Renal cortical epithelial cell (primary cell): Measurements from ENCODE around the gene MTHFR. TPM values are rescaled to one million over a fixed set of nuclear protein-coding genes. Genes with fewer than 3 reads are reported as not detected.

ENCODE experiments used
- DNase-seq: peaks from one replicate; pipeline ENCODE4 v3.0.0-alpha.2; 2011; ENCODE audit warnings: low read depth
- total RNA-seq: library from RNA; depleted of rRNA; stranded (reverse); fragments of >200 nt; gene quantifications from 2 replicates; pipeline ENCODE4 v1.2.3, GENCODE V29; 2014

The MTHFR gene
- total RNA-seq, 1 donor from 2014 or later = 19.8 TPM

DNA sequence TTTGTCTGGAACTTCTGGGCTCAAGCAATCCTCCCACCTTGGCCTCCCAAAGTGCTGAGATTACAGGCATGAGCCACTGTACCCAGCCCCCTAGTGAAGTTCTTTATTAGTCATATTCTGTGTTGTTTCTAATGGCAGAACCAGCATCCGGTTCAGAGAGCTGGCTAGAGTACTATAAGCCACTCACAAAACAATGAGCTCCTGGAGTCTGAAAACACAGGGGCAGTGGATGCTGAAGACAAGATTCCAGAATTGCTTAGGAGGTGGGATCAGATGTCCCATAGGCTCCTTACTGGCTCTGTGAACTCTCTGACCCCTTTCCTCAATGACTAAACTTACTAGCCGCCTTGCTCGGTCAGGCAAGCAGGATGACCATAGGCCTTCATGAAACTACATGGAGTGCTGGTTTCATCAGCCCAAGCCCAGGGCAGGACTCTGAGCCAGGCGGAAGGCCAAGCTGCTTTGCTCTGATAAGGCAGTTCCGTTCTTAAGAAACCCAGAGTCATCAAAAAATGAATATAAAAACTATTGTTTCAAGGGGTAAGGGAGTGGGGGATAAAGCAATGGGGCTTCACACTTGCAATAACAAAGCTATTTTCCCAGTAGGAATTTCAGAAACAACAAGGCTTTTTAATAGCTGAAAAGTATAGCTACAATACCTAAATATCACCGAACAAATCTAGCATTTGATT, 8.1 kb downstream of the MTHFR start:
- DNase-seq = peak; percentile 93

DNA sequence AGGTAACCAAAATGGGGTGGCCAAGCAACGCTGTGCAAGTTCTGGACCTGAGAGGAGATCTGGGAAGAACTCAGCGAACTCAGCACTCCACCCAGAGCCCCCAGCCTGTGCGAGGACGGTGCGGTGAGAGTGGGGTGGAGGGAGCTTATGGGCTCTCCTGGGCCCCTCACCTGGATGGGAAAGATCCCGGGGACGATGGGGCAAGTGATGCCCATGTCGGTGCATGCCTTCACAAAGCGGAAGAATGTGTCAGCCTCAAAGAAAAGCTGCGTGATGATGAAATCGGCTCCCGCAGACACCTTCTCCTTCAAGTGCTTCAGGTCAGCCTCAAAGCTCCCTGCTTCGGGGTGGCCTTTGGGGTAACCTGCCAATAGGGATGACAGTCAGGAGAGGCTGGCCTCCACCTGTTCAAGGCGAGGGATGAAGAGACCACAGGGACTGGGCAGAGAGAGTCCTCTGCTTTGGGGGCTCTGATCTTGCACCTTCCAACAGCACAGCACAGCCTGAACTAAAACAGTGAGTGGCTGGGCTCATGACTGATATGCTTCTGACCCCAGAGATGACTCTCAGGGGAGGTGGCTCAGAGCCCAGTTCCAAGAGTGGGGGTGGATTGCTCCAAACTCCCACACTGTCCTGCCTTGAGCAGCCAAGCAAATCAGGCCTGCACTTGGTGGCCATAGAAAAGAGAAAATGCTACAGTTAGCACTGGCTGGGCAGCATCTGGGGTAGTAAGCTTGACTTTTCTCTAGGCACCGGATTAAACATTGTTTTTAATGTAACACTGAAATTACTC, 9.5 kb downstream of the MTHFR start:
- DNase-seq = peak; percentile 90

DNA sequence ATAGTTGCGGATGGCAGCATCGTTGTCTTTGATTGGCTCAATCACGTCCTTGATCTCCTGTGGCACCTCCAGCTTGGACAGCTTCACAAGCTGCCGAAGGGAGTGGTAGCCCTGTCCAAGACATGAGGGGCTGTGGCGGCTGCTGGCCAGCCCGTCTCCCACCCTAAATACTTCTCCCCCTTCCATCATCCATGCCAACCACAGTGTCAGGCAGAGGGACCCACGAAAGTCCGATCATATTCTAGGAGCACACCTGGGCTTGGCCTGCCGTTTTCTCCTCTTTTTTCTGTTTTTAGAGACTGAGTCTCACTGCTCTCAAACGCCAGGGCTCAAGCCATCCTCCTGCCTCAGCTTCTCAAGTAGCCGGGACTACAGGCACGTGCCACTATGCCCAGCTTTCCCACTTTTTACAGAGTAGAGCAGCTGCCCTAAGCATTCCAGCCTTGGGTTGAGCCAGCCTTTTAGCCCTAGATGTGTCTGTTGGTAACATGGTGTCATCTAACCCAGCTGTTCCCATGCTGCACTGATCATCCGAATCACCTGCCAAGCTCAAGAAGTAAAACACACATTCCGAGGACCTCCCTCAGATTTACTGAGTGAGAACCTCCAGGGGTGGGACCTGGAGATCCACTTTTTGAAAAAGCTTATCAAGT, 10.4 kb downstream of the MTHFR start:
- DNase-seq = no peak

DNA sequence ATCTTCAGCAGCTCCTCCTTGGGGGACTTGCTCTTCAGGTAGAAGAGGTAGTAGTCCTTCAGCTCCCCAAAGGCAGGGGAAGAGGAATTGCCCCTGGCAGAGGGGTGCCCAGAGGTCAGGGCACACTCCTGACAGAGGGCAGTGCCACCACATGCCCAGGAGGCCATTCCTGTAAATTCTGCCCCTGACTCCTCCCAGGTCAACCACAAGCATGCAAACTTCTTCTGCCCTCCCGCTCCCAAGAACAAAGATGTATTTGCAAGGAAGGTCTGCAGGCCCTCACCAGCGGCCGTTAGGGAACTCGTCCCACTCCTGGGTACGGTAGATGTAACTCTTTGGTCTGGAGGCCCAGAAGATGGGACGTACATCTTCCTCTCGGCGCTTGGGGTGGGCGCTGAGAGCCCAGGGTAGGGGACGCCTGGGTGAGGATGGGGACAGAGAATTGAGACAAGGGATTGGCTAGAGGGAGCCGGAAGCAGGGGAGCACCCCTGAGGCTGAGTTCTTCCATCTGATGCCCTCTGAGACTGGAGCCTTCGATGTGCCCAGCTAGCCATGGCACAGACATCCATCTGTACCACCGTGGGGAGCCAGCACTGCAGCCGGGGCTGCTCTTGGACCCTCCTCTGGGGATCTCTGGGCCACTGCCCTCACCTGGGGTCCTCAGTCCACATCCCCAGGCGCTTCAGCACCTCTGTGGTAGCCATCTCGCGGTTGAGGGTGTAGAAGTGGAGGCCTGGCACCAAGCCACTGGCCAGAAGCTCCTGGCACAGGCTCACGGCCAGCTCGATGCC, 11.1 kb downstream of the MTHFR start:
- DNase-seq = no peak

DNA sequence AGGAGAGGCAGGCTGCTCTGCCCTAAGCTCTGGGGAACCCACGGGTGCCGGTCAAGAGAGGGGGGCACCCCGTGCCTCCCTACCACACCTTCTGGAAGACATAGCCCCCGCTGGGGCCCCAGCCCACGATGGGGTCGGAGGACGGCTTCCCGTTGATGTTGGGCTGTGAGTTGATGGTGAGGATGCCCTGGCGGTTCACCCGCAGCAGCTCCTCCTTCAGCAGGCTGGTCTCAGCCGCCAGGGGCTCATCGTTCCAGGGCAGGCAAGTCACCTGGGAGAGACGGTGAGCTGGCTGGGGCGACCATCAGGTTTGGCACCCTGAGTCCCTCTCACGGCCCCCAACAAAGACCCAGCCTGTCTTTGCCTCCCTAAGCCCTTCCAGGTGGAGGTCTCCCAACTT, 11.9 kb downstream of the MTHFR start:
- DNase-seq = no peak

DNA sequence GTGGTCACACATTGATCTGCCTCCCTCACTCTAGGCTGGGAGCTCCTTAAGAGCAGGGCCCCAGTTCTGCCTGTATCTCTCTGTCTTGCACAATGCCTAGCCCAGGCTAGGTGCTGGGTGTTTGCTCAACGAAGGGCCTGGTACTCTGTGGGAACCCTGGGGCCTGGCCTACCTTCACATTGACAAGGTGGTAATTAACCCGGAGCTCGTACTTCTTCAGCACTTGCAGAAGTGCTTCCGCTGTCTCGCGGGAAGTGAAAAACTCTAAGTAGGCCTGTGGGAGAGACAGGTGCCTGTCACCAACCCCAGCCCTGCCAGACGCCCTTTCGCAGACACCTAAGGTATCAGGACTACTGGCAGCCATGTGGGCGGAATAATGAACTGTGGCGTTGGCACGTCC, 13.7 kb downstream of the MTHFR start:
- no peak for DNase-seq

DNA sequence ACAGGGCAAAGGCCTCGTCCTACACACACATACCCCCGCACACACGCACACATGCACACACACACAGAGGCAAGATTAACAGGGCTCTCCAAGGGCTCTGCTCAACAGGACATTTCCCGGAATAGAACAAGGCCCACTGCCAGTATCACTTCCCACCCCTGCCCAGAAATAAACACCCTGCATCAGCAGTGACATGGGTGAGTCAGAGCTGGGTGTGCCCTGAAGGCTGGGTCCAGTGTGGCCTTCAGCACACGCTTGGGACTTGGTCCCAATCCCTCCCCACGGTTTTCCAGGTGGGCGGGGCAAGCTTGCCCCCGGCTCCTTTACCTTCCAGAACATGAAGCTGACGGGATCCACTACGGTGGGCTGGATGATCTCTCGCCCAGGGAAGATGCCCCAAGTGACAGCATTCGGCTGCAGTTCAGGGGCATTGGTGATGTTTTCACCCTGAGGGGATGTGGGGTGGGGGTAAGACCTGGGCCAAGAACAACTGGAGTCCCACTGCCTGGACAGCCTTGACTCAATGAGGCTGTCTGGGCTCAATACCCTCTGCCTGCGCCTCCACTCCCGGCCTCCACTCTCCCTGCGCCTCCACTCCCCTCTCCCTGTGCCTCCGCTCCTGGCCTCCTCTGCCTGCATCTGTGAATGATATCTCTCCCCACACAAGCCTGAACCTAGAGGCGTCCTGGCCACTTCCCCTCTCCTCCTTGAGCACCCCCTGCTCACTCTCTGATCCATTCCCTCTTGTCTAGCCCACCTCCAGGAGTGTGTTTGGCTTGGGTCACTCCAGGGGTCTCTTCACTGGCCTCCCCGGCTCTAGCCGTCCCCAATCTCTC, 14.7 kb downstream of the MTHFR start:
- DNase-seq = peak; percentile 88

DNA sequence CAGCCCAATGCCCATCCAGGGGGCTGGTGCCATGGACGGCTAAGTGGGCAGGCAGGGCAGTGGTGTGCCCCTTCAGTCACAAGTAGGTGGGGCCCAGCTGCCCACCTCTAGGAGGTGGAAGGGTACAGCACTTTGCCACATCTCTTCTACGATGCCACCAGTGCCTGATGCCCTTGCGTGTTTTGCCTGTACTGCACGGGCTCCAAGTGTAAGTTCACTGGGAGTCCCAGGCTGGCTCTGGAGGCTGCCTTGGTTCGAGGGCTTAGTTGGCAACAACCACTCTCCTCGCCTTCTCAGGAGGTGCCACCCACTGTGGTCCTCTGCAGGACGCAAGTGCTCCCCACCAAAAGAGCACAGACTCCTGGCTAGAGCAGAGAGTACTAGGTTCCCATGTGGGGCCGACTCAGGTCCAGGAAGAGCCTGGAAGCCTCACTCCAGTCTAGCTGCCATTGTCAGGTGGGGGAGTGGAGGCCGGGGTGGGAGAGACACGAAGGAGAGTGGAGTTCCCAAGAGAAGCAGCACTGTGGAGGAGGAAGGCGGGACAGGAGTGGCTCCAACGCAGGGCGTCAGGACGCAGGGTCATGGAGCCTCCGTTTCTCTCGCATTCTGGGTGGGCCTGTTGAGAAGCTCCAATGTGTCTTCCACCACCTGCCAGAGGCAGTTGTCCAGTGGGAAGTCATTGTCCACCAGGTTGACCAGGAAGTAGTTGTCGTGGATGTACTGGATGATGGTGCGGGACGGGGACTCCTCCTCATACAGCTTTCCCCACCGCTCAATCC, 15.5 kb downstream of the MTHFR start:
- DNase-seq = no peak

DNA sequence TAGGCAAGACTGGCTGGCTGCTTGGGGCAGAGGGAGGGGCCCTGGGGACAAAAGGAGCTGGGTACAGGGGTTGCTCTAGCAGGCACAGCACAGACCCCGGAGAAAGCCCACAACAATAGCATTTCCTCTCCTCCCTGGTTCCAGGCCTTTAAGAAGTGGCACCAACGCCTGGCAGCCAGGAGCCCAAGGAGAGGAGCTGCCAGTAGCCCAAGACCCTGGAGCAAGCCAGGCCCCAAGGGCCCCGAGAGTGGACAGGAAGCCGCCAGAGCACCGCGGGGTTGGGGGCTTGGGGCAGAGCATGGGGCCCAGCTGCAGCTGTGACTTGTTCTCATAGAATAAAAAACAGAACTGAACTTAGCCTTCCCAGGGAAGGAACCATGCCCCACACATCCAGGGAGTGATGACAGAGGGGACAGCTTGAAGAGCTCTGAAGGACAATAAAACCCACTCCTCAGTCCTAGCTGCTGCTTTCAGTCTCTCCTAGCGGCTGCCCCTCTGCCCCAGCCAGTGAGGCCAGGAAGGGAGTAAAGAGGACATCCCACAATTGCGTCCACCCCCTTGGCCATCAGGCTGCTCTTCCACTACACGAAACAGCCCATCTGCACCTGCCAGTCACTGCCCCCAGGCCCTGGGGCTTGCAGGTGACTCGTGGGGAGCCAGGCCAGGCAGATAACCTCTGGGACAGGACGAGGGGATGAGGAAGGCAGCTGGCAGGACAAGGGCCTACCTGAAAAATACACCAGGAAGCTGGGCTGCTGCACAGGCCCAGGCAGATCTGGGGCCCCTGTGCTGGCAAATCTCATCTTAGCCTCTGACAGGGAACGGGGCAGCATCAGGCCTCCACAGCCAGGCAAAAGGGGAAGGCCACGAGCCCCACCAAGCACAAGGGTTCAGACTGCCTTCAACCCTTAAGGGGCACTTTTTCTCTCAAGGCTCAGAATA, 16.4 kb downstream of the MTHFR start:
- no peak for DNase-seq

DNA sequence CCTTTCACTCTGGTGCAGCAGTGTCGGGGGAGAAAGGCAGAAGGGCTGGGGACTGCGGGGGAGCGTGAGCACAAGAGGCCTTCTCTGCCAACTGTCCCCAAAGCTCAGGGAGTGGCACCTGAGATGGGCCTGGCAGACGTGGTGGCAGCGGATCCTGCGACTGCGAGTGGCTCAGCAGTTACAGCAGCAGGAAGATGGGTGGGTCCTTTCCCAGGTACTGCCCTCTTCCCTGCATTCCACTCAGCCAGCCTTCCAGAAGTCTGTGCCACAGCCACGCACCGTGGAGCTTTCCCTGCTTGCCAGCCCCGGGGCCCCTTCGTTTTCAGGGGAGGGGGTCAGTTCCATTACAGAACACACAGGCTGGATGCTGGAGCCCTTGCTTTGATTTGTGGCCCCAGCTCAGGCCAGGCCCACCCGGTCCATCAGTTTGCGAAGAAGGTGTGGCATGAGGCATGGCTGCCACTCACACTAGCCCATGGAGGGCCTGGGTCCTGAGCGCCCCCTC, 17.2 kb downstream of the MTHFR start:
- DNase-seq = no peak

DNA sequence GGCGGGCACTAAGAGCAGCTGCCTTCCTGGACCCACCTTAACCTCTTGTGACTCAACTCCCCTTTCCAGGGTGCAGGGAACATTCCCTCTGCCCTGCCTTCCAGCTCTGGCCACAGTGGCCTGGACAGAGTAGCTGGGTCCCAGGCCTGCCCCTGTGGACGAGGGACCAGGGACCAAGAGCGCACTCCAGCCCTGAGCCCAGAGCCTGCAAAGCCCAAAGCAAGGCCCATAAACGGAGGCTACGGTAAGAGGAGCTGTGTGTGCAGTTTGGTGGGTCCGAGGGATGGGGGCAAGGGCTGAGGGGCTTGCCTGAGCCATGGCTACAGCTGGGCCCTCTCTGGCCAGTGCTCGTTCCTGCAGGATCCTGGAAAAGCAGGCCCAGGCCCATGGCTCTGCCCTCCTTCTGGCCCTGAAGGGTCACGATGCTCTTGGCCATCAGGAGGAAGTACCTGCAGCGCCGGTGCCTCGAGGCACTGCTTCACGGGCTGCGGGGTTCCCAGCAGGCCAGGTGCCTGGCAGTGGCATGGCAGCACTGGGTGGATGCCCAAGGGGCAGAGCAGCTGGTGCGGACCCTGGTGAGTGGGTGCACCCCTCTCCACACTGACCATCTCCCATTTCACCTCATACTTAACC, 17.8 kb downstream of the MTHFR start:
- no peak for DNase-seq

DNA sequence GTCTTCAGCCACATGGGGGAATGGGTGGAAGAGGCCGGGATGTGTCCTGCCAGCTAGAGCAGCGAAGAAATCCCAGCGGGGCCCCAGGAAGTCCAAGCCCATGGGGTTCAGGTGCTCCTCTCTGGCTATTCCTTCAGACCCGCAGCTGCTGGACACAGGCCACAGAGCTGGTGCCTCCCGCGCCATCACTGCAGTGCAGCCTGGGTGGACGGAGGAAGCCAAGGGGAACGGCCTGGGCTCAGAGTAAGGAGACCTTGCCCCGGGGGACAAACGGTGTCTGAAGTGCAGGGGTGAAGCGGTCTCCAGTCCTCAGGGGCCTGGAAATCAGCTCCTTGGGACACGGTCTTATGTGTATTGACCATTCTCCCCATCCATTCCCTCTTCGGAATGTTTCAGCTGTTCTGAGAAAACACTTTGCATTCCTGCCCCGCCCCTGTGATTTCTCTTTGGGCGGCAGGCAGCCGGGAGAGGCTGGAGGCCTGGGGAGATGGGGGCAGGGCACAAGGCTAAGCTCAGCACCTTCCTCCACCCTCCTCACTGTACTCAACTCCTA, 18.4 kb downstream of the MTHFR start:
- DNase-seq = peak; percentile 77

DNA sequence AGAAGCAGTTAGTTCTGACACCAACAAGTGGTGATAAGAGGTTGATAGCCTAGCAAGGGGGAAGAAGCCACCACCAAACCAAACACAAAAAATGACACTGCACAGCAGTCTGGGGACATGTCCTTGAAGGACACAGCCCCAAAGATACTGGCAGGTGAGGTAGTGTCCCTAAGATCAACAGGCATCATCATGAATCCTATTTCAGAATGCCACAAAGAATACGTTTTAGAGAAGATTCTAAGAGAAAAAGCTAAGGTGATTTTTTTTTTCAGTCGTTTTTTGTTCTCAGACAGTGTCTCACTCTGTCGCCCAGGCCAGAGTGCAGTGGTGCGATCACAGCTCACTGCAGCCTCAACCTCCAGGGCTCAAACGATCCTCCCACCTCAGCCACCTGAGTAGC, 19.6 kb downstream of the MTHFR start:
- DNase-seq = no peak

DNA sequence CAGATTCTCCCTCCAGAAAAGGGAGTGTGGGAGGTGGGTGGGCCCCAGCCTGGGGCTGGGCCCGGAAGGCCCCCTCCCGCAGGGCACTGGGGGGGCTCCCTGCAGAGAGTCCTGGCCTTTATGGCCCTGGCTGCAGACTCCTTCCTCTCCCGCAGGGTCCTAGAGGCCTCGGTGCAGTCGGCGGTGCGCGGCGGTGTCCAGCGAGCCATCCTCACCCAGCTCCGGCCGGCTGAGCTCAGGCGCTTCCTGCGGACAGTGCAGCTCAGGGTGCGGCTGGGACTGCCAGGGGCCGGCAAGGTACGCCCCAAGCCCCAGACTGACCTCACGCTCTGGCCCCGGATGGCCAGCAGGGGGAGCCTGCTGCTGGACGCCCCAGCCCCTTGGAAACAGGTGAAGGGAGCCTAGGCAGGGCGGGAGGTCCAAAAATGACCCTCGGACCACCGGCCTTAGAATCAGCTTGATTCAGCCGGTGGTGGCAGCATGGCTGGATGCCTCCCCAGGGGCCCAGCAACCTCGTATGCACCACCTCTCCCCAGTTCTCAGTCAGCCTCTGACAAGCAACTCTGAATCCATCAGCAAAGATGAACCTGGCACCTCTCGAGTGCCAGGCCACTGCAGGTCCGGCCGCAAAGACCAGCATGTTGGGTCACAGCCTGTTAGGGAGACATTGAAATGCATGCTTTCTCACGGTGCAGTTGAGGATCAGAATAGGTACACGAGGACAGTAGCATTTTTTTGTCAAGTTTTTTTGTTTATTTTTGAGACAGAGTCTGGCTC, 20.6 kb downstream of the MTHFR start:
- DNase-seq = no peak

DNA sequence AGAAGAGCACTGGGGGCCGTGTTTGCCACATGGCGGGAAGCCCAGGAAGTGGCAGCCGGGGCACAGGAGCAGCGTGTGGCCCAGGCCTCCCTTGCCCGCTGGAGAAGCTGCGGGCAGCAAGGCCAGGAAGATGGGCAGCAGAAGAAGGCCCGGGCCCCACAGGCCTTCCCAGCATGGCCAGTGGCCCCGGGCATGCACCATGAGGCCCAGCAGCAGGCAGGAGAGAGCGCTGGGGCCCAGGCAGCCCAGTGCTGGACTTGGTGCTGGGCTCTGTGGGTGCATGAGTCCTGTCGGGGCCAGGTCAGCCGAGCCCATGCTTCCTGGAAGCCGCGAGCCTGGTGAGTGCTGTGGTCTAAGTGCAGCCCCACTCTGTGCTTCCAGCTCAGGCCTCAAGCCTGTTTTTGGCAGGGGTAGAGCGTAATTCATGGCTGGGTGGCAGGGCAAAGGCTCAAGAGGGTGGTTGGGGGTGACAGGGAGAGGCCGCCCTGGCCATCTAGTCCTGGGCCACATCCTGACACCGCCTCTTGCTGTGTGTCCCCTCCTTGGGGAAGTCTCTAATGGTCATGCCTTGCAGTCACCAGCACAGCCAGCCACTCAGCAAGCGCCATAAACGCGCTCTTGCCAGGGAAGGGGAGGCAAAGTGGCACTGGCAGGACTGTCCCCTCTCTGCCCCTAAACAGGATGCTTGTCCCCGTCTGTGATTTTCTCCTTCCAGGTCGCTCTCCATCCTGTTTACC, 21.3 kb downstream of the MTHFR start:
- no peak for DNase-seq

DNA sequence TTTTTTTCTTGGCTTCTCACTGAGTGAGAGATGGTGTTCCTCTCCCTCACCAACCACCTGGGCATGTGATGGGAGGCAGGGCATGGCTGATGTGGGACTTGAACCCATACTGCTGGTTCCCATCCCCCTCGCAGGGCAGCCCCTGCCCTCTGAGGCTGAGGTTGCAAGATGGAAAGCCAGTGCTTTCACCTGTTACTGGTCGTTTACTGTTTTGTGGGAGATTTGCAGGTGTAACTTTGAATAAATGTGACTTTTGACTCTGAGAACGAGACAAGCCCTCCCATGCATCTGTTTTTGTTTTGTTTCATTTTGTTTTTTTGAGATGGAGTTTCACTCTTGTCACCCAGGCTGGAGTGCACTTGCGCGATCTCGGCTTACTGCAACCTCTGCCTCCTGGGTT, 22.2 kb downstream of the MTHFR start:
- DNase-seq = no peak
